GM18907 (cell line): ENCODE results near the gene PPEF2.
A peak's percentile ranks its signal among the peaks of the same experiment; 100 is the strongest.
"Not testable (repeated sequence)": the region's sequence is repeated elsewhere in the genome, so short reads cannot be mapped to it uniquely, and the experiment has no call there.

Experiments used
- ATAC-seq: cut with Tn5 transposase; IDR thresholded peaks from one replicate; pipeline ENCODE4 v1.9.1; 2021; ENCODE audit warnings: mild to moderate bottlenecking, moderate library complexity; ENCODE audit not compliant: unreplicated experiment

PPEF2 gene, protein sequence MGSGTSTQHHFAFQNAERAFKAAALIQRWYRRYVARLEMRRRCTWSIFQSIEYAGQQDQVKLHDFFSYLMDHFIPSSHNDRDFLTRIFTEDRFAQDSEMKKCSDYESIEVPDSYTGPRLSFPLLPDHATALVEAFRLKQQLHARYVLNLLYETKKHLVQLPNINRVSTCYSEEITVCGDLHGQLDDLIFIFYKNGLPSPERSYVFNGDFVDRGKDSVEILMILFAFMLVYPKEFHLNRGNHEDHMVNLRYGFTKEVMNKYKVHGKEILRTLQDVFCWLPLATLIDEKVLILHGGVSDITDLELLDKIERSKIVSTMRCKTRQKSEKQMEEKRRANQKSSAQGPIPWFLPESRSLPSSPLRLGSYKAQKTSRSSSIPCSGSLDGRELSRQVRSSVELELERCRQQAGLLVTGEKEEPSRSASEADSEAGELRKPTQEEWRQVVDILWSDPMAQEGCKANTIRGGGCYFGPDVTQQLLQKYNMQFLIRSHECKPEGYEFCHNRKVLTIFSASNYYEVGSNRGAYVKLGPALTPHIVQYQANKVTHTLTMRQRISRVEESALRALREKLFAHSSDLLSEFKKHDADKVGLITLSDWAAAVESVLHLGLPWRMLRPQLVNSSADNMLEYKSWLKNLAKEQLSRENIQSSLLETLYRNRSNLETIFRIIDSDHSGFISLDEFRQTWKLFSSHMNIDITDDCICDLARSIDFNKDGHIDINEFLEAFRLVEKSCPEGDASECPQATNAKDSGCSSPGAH

GRCh38 chr4:75902352-75902751 lies at the start of gene PPEF2:
Gene PPEF2, minus strand, starts transcription at chr4:75902452. Its CDS starts 6,127 bp downstream, at chr4:75896325.
- ATAC-seq: no peak

- ATAC-seq: no peak
Observed at GRCh38 chr4:75950213-75950815, 48.1 kb upstream of the PPEF2 start.

DNA sequence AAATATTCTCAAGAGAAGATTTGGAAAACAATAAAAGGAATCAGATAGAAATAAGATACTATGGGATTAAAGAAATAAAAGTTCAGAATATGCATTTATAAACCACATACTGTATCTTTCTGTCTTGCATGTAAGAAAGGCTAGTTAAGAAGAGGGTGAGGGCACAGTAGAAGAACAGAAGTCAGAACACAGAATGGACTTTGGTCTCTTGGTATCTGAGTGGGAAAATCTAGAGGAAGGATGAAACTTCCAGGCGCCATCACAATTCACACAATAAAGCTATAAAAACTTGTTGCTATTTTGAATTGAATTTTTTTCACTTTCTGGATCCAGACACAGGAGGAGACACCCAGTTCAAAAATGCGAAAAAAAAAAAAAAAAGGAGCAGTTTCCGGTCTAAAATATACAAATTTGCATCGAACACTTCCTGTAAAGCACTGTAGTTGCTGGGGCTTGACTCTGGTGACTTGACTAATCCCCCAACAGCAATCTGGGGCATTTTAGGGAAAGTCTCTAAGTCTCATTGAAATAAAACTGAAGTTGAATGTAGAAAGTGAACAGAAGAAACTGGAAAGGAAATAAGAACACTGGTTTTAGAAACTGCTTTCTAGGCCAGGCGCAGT lies 46.7 kb upstream of the PPEF2 start:
- ATAC-seq: peak; percentile 75

- peak; percentile 79 for ATAC-seq
Observed at GRCh38 chr4:75940692-75941253, 38.5 kb upstream of the PPEF2 start, which contains the start of gene NAAA. Gene NAAA, minus strand, starts transcription at chr4:75941013. Its CDS starts 64 bp downstream, at chr4:75940949.

DNA sequence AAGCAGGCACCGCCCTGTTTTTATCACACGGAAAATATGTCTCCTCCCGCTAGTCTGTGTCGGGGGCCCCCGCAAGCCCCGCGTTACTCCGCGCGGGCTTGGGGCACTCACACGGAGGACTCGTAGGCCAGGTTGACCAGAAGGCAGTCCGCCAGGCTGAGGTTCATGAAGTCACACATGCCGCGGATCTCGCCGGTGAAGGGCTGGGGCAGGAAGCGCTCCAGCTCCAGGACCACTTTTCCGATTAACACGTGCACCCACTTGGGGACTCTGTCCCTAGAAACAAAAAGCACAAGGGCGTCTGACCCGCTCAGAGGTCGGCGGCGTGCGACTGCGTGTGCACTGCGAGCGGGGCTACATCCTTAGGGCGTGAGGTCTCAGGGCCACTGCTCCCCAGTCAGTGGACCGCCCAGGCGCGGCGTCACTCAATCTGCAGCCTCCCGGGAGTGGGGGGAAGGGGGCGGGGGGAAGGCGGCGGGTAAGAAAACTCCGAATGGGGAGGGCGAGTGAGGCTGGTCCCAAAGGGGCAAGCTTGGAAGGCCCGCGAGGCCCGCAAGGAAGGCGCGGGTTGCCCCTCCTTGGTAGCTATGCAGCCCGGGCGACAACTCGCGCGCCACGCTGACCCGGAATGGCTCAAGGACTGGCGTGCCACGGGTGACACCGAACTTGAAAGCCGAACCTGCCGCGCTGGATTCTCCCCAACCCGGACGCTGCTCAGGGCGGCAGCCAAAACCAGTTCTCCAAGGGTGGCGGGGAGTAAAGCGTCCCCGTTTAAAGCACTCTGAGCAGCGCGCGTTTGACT lies 37.8 kb upstream of the PPEF2 start:
- peak; percentile 77 for ATAC-seq

GRCh38 chr4:75935628-75936027 lies 33.4 kb upstream of the PPEF2 start:
- no peak for ATAC-seq

GRCh38 chr4:75930152-75930551 lies 27.9 kb upstream of the PPEF2 start:
- no peak for ATAC-seq

- not testable (repeated sequence) for ATAC-seq
Observed at GRCh38 chr4:75924916-75925315, 22.7 kb upstream of the PPEF2 start.

GRCh38 chr4:75924309-75924827 lies 22.1 kb upstream of the PPEF2 start:
- ATAC-seq: no peak

GRCh38 chr4:75922588-75922987 lies 20.3 kb upstream of the PPEF2 start:
- ATAC-seq: no peak

DNA sequence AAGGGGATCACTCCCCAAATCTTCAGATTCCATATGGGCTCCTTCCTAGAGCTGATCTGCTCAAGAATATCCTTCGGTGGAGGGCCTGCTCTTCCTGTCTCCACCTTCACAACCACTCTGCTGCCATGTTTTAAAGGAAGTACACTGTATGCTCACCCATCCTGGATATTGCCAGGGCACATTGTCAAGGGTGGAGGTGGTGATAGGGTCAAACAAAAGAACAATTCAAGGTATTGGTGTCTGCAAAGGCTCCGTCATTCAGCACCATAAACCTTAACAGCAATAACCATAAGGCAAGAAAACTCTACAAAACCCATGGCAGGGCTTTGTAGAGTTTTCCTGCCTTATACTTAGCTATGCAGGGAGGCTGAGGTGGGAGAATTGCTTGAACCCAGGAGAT lies 19.7 kb upstream of the PPEF2 start:
- ATAC-seq: no peak

- ATAC-seq: no peak
Observed at GRCh38 chr4:75920327-75920726, 18.1 kb upstream of the PPEF2 start.

DNA sequence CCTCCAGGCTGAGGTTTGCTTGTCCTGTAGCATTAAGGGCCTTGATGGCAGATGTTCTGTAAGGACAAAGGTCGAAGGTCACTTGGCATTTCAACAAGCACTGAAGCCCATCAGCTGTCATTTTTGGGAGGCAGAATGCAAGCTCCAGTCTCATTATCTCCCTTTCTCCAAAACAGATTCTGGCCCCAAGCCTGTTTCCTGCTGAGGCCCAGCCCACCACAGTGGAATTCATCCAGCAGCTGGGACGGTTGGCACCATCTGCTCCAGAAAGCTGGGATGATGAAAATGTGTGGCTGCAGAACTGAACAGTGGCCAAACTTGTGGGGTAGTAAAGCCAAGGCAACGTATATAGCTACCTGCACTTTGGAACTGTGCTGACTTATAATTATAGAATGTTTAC lies 17.7 kb upstream of the PPEF2 start:
- ATAC-seq: no peak

GRCh38 chr4:75916091-75916661 lies 13.9 kb upstream of the PPEF2 start:
- peak; percentile 84 for ATAC-seq

DNA sequence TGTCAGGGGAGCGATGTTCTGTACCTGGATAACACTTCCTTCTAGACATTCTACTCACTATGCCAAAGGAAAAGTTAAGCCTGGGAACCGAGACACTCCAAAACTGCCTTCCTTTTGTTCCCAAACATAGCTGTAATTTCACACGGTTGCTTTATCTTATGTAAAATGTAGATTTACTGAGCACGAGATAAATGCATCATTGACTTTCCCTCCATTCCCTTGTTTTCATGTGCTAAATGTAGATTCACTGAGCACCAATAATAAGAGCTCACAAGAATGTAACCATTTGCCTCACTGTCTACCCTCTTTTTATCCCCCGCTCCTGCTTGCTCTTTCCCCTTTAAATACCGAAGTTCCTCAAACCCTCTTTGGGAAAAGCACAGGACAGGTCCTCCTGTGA lies 10.7 kb upstream of the PPEF2 start:
- no peak for ATAC-seq

GRCh38 chr4:75910831-75911230 lies 8.6 kb upstream of the PPEF2 start:
- ATAC-seq: not testable (repeated sequence)

DNA sequence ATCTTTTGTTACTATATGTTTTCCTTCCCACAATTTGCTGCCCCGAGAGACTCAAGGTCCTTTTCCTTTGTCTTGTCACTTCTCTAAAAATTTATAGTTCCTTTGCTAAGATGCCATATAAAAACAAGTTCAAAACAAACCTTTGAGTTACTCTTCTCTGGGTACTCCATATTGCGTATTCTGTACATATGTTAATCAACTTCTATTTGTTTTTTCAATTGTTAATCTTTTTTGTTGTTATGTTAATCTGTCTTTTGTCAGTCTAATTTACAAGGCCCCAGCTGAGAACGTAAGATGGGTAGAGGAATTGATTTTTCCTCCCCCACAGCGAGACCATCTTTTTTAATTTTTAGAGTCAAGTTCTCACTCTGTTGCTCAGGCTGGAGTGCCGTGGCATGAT lies 7.2 kb upstream of the PPEF2 start:
- ATAC-seq: no peak

GRCh38 chr4:75908555-75908954 lies 6.3 kb upstream of the PPEF2 start:
- no peak for ATAC-seq

DNA sequence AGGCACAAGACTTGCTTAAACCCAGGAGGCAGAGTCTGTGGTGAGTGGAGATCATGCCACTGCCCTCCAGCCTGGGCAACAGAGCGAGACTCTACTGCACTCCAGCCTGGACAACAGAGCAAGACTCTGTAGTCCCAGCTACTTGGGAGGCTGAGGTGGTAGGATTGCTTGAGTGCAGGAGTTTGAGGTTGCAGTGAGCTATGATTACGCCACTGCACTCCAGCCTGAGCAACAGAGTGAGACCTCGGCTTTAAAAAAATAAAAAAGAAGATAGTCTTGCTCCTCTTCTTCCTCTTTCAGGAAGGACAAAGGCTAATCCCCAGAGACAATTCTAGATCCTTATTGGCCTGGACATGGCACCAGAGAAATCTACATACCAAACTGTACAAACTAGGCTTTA lies 5.7 kb upstream of the PPEF2 start:
- no peak for ATAC-seq
